OCI-LY7 (cell line): ENCODE measurements around the gene ATAD3A.

Experiments
- CTCF ChIP-seq: fragments of 200-600 bp; sonication (generic); conservative IDR thresholded peaks from 2 replicates; pipeline ENCODE4 v1.5.1; 2014; ENCODE audit warnings: mild to moderate bottlenecking, antibody characterized with exemption, low read length, moderate library complexity, mixed read lengths
- EZH2phosphoT487 ChIP-seq: fragments of 200-600 bp; sonication (generic); IDR thresholded peaks from 2 replicates; pipeline ENCODE4 v1.6.1; 2018; ENCODE audit warnings: low read depth, borderline replicate concordance, mild to moderate bottlenecking, mixed run types, antibody characterized with exemption, low read length, moderate library complexity, mixed read lengths

GRCh38 chr1:1535201-1536018 is 23.4 kb downstream of the ATAD3A start:
- TF ChIP-seq CTCF (no peak), EZH2phosphoT487 (no peak)
